A549 (cell line): Measurements from ENCODE around the gene ADAMTS12. TPM values are rescaled to one million over a fixed set of nuclear protein-coding genes. Genes with fewer than 3 reads are reported as not detected.

ENCODE experiments used
- ATAC-seq, 2 experiments: fragments of 200-7000 bp in 1 of 2; fragments of >200 bp in 1 of 2; cut with Nextera tagmentation in 1 of 2; cut with Tn5 transposase in 1 of 2; 3 replicates each; pipeline versions ENCODE4 v1.8.0 to v1.9.1; 2018 to 2020; ENCODE audit warnings: mild to moderate bottlenecking in 1 of 2, moderate library complexity in 1 of 2
- CTCF ChIA-PET: fragments of 300-600 bp; sonication (Branson Sonifier 250); formaldehyde crosslinking; extraction: SDS; loops from one replicate; lab custom pipeline; 2021; ENCODE audit warnings: antibody characterized with exemption, inconsistent platforms; lab: Yijun Ruan, JAX
- POLR2A ChIA-PET: fragments of 350-600 bp; formaldehyde crosslinking; extraction: SDS; loops from one replicate; lab custom pipeline; 2021; ENCODE audit warnings: antibody characterized with exemption, inconsistent platforms; lab: Yijun Ruan, JAX
- DNase-seq, 2 experiments: peaks; one replicate each; pipeline versions ENCODE4 v3.0.0 to v3.0.0-alpha.2; 2011 to 2016; ENCODE audit warnings: low read depth in 1 of 2, low spot score in 1 of 2
- FAIRE-seq: peaks from 2 replicates; lab custom pipeline; 2011; peaks lifted over from hg19 to GRCh38; lab: Jason Lieb, UNC
- H3K27ac ChIP-seq, 2 experiments: fragments of >200 bp; sonication (Bioruptor Twin); formaldehyde crosslinking; 3 replicates each; pipeline ENCODE4 v1.5.1; 2016 to 2017
- H3K4me1 ChIP-seq: fragments of >200 bp; sonication (Bioruptor Twin); formaldehyde crosslinking; 3 replicates; pipeline ENCODE4 v1.6.1; 2016
- H3K4me2 ChIP-seq: fragments of >200 bp; sonication (Bioruptor Twin); formaldehyde crosslinking; 3 replicates; pipeline ENCODE4 v1.6.1; 2016
- H3K4me3 ChIP-seq: fragments of >200 bp; sonication (Bioruptor Twin); formaldehyde crosslinking; 3 replicates; pipeline ENCODE4 v1.5.1; 2016
- H3K9me3 ChIP-seq: fragments of >200 bp; sonication (Bioruptor Twin); formaldehyde crosslinking; 3 replicates; pipeline ENCODE4 v1.6.1; 2016
- CBX2 ChIP-seq: fragments of 200-600 bp; sonication (generic); IDR thresholded peaks from 2 replicates; pipeline ENCODE4 v1.6.1; 2016; ENCODE audit warnings: low read depth, mild to moderate bottlenecking, borderline replicate concordance
- EHF ChIP-seq: fragments of 250-450 bp; sonication (Bioruptor Pico); IDR thresholded peaks from 2 replicates; pipeline ENCODE4 v1.5.0; 2020; ENCODE audit warnings: mild to moderate bottlenecking
- EP300 ChIP-seq, 2 experiments: fragments of >200 bp; sonication (Bioruptor Twin); formaldehyde crosslinking; IDR thresholded peaks; 2 replicates in 1 of 2; 3 replicates in 1 of 2; pipeline ENCODE4 v1.6.1; 2016 to 2017
- FOSL2 ChIP-seq, 2 experiments: fragments of 450-650 bp in 1 of 2; fragments of >200 bp in 1 of 2; sonication (Bioruptor Twin) in 1 of 2; formaldehyde crosslinking; IDR thresholded peaks; 2 replicates each; pipeline versions ENCODE4 v1.5.0 to v1.6.1; 2016 to 2020; ENCODE audit warnings: mild to moderate bottlenecking in 1 of 2, moderate library complexity in 1 of 2
- GATA3 ChIP-seq: IDR thresholded peaks from 2 replicates; pipeline ENCODE4 v1.6.1; 2012; ENCODE audit warnings: borderline replicate concordance
- HOXA7 ChIP-seq: fragments of 250-450 bp; sonication (Bioruptor Pico); IDR thresholded peaks from 2 replicates; pipeline ENCODE4 v1.5.0; 2020; ENCODE audit warnings: mild to moderate bottlenecking, moderate library complexity
- HOXB5 ChIP-seq: fragments of 250-450 bp; sonication (Bioruptor Pico); IDR thresholded peaks from 2 replicates; pipeline ENCODE4 v1.5.0; 2020; ENCODE audit warnings: mild to moderate bottlenecking, moderate library complexity
- JUNB ChIP-seq: fragments of >200 bp; sonication (Bioruptor Twin); formaldehyde crosslinking; IDR thresholded peaks from 2 replicates; pipeline ENCODE4 v1.6.1; 2016
- KDM1A ChIP-seq: fragments of 200-600 bp; sonication (generic); IDR thresholded peaks from 2 replicates; pipeline ENCODE4 v1.6.1; 2016; ENCODE audit warnings: low read depth, mild to moderate bottlenecking
- KDM5A ChIP-seq: fragments of 200-600 bp; sonication (generic); IDR thresholded peaks from 2 replicates; pipeline ENCODE4 v1.6.1; 2016; ENCODE audit warnings: antibody characterized with exemption, mild to moderate bottlenecking
- NFE2L2 ChIP-seq: fragments of 150-350 bp; conservative IDR thresholded peaks from 2 replicates; pipeline ENCODE4 v1.6.1; 2014; ENCODE audit warnings: low read length
- POLR2AphosphoS2 ChIP-seq: conservative IDR thresholded peaks from 2 replicates; pipeline ENCODE4 v1.6.1; 2012; ENCODE audit warnings: low read length, improper control_type of control experiment, inconsistent platforms
- RARB ChIP-seq: fragments of 250-450 bp; sonication (Bioruptor Pico); IDR thresholded peaks from 2 replicates; pipeline ENCODE4 v1.8.0; 2021; ENCODE audit warnings: mild to moderate bottlenecking, moderate library complexity
- ZFP36 ChIP-seq: fragments of 450-650 bp; IDR thresholded peaks from 2 replicates; pipeline ENCODE4 v1.6.1; 2014; ENCODE audit warnings: borderline replicate concordance; ENCODE audit not compliant: partially characterized antibody
- WGBS: methylation state at CpG from one replicate; pipeline ENCODE4 v1.1.6; 2017; ENCODE audit errors: missing lambda C conversion rate; 5-methylcytosine and 5-hydroxymethylcytosine counted together
- polyA plus RNA-seq, 4 experiments: library from polyadenylated mRNA; depleted of rRNA in 3 of 4; stranded (reverse); fragments of >200 nt; fragmentation: RNase III in 1 of 4; extraction: RNeasy Plus Mini Kit Qiagen cat#74134 plus additional on column Dnase treatment in 1 of 4; gene quantifications; 2 replicates in 3 of 4; 3 replicates in 1 of 4; pipeline ENCODE4 v1.2.3, GENCODE V29; 2011 to 2017
- TF ChIP-seq, protein P1 (sequence below): fragments of 200-600 bp; sonication (generic); IDR thresholded peaks from 2 replicates; pipeline ENCODE4 v1.6.1; 2016; ENCODE audit warnings: antibody characterized with exemption, mild to moderate bottlenecking, moderate library complexity
- TF ChIP-seq, protein P2 (sequence below): fragments of 150-350 bp; IDR thresholded peaks from 2 replicates; pipeline ENCODE4 v1.6.1; 2014; ENCODE audit warnings: low read depth, mild to moderate bottlenecking, low read length
- TF ChIP-seq, protein P3 (sequence below): fragments of >200 bp; sonication (Bioruptor Twin); formaldehyde crosslinking; IDR thresholded peaks from 2 replicates; pipeline ENCODE4 v1.6.1; 2016

ADAMTS12 gene
- polyA plus RNA-seq, 2 of the 4 experiments (the other 2 are of a cell fraction) = 4.8 to 6.8 TPM

DNA sequence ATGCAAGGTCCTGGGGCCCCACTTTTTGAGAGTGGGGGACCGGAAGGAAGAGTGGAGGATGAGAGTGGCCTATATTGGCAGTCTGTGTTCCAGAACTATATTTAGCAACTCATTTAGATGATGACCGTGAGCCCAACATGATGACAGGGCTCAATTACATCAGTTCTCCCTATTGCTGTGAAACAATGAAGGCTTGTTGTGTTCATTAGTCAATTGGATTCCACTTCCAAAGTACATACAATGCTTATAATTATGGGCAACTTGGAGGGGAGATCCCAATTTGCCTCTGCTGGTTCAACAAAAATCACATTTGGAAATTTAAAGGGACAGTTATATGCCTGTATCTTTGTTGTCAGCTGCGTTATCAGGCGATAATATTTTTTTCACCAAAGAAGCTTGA, 360.0 kb downstream of the ADAMTS12 start:
- Histone ChIP-seq H3K4me2 (no peak overlapping the region), H3K27ac (no peak overlapping the region), H3K9me3 (no peaks in the 10 kb centered on the region), H3K4me1 (no peaks in the 10 kb centered on the region), H3K4me3 (no peak overlapping the region)
- 53% methylated on average over 4 of the region's 4 CpGs for WGBS
- ChIA-PET CTCF (no interaction called here), POLR2A (no interaction called here)
- ATAC-seq (no peak), FAIRE-seq (no peak), DNase-seq (no peak)
- TF ChIP-seq, protein P1, sequence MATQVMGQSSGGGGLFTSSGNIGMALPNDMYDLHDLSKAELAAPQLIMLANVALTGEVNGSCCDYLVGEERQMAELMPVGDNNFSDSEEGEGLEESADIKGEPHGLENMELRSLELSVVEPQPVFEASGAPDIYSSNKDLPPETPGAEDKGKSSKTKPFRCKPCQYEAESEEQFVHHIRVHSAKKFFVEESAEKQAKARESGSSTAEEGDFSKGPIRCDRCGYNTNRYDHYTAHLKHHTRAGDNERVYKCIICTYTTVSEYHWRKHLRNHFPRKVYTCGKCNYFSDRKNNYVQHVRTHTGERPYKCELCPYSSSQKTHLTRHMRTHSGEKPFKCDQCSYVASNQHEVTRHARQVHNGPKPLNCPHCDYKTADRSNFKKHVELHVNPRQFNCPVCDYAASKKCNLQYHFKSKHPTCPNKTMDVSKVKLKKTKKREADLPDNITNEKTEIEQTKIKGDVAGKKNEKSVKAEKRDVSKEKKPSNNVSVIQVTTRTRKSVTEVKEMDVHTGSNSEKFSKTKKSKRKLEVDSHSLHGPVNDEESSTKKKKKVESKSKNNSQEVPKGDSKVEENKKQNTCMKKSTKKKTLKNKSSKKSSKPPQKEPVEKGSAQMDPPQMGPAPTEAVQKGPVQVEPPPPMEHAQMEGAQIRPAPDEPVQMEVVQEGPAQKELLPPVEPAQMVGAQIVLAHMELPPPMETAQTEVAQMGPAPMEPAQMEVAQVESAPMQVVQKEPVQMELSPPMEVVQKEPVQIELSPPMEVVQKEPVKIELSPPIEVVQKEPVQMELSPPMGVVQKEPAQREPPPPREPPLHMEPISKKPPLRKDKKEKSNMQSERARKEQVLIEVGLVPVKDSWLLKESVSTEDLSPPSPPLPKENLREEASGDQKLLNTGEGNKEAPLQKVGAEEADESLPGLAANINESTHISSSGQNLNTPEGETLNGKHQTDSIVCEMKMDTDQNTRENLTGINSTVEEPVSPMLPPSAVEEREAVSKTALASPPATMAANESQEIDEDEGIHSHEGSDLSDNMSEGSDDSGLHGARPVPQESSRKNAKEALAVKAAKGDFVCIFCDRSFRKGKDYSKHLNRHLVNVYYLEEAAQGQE = no peak
- TF ChIP-seq EP300 (IDR thresholded peaks at IDR 0.05) (no peak), FOSL2 (IDR thresholded peaks at IDR 0.05) (no peak), FOSL2 (CRISPR knock-in tag; IDR thresholded peaks at IDR 0.05) (no peak), GATA3 (no peak), POLR2AphosphoS2 (no peak), ZFP36 (no peak), HOXB5 (CRISPR knock-in tag) (no peak)
- TF ChIP-seq, protein P2, sequence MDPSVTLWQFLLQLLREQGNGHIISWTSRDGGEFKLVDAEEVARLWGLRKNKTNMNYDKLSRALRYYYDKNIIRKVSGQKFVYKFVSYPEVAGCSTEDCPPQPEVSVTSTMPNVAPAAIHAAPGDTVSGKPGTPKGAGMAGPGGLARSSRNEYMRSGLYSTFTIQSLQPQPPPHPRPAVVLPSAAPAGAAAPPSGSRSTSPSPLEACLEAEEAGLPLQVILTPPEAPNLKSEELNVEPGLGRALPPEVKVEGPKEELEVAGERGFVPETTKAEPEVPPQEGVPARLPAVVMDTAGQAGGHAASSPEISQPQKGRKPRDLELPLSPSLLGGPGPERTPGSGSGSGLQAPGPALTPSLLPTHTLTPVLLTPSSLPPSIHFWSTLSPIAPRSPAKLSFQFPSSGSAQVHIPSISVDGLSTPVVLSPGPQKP = no peak

DNA sequence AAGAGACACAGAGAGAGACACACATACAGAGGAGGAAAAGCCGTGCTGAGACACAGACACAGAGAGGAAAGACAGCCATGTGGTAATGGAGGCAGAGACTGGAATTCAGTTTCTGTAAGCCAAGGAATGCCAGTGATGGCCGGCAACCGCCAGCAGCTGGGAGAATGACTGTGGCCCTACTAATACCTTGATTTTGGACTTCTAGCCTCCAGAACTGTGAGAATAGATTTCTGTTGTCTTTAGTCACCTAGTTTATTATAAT, 360.8 kb downstream of the ADAMTS12 start:
- H3K9me3 ChIP-seq = no peaks in the 10 kb centered on the region
- ATAC-seq (no peak), DNase-seq (no peak), FAIRE-seq (no peak)
- H3K4me3 ChIP-seq = no peak overlapping the region
- no peak overlapping the region for H3K27ac ChIP-seq
- ChIA-PET POLR2A (no interaction called here), CTCF (interaction anchor here (1.2 kb wide), 1 partner anchor 16 kb away, joined by 3 read pairs; no protein-coding TSS in a partner anchor)
- H3K4me2 ChIP-seq = no peak overlapping the region
- TF ChIP-seq KDM1A (no peak), HOXA7 (CRISPR knock-in tag) (no peak), FOSL2 (IDR thresholded peaks at IDR 0.05) (no peak), FOSL2 (CRISPR knock-in tag; IDR thresholded peaks at IDR 0.05) (no peak), NFE2L2 (no peak), KDM5A (no peak), JUNB (no peak), CBX2 (no peak), RARB (CRISPR knock-in tag) (no peak), EHF (CRISPR knock-in tag) (no peak)
- TF ChIP-seq, protein P1 = no peak
- TF ChIP-seq, protein P3, sequence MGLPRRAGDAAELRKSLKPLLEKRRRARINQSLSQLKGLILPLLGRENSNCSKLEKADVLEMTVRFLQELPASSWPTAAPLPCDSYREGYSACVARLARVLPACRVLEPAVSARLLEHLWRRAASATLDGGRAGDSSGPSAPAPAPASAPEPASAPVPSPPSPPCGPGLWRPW = no peak
- WGBS = 83% methylated on average over 3 of the region's 3 CpGs
- H3K4me1 ChIP-seq = no peaks in the 10 kb centered on the region
